Heart left ventricle (tissue), 13 donors: ENCODE measurements around the gene KRT36.

ENCODE experiments used
- CTCF ChIP-seq, 12 donors: fragments of 200-600 bp; sonication (generic) in 4 of 12; IDR thresholded peaks; one replicate each; pipeline versions ENCODE4 v1.5.0 to v1.8.0; 2018 to 2022; ENCODE audit warnings: antibody characterized with exemption in 12 of 12, mild to moderate bottlenecking in 5 of 12
- POLR2A ChIP-seq, 2 donors: fragments of 450-650 bp; IDR thresholded peaks; one replicate each; pipeline ENCODE4 v1.6.1; 2017; ENCODE audit warnings: antibody characterized with exemption in 2 of 2, mild to moderate bottlenecking in 2 of 2, moderate library complexity in 2 of 2
- donor health status: ischemic (EF 13 %, LVEDD 7.1; RV severe dilation, severe dysfunction).
- donor health status: DM: no; HTN: yes; CAD: no.
- donor health status: DM: no; HTN: no; CAD: no.
- donor health status: ischemic (EF 25% LVEDD 6.9; RV normal size, moderate dysfunction).
- donor health status: ischemic (EF 25% LVEDD 5.7; RV mildly dilated, moderate dysfunction).
- donor health status: ischemic (EF 35%, LVEDD 5.7; RV mildly dilated, moderate dysfunction).
- donor health status: nonischemic (EF 11% LVEDD 7.7; RV severe dilation, severe dysfunction).
- donor health status: DM: yes; HTN: yes; CAD: no.
- donor health status: PGD.
- donor health status: ischemic (EF 29% LVEDD 5.4; RV normal size, mild dysfunction).
- donor health status: nonischemic (EF 23%, LVEDD 6.1; RV moderate dilation, normal function).

GRCh38 chr17:41484920-41485904 lies 4.5 kb downstream of the KRT36 start:
- no peak for TF ChIP-seq POLR2A (IDR thresholded peaks at IDR 0.05)
- TF ChIP-seq CTCF (IDR thresholded peaks at IDR 0.05) = no peak
